ENCODE measurements around the gene CELF2. TPM values are rescaled to one million over a fixed set of nuclear protein-coding genes. Genes with fewer than 3 reads are reported as not detected.

Gene CELF2
- total and polyA plus RNA-seq, 2 of the 4 experiments (the other 2 are of a cell fraction): 3.5 to 6.6 TPM

GRCh38 chr10:11083051-11083450, 65.4 kb downstream of the CELF2 start:
- ATAC-seq (ENCODE audit: low read depth) (no peak), DNase-seq (no peak)
- H3K4me1 ChIP-seq (ENCODE audit: control insufficient read depth, insufficient read depth, low read length): no peaks in the 10 kb centered on the region
- H3K36me3 ChIP-seq (ENCODE audit: control insufficient read depth, insufficient read depth, low read length): no peaks in the 10 kb centered on the region
- no peak overlapping the region for H2AFZ ChIP-seq (replicated peaks; ENCODE audit: low read length, poor library complexity)
- no peak overlapping the region for H3K23ac ChIP-seq (ENCODE audit: low read depth, low read length)
- ChIA-PET CTCF (no interaction called here), POLR2A (ENCODE audit: unreplicated experiment) (no interaction called here)
- no peak overlapping the region for H3K27ac ChIP-seq (ENCODE audit: insufficient read depth, low read length)
- H3K27me3 ChIP-seq (ENCODE audit: control insufficient read depth, insufficient read depth, low read length): no peaks in the 10 kb centered on the region
- WGBS, 2 experiments (ENCODE audit: extremely low coverage in 2 of 2, insufficient read length in 1 of 2): no CpG with 5 or more reads among the region's 6 CpGs
- no peak overlapping the region for H2BK20ac ChIP-seq (ENCODE audit: low read depth, low read length)
- no peak overlapping the region for H2BK120ac ChIP-seq (ENCODE audit: low read depth, low read length)
- dilution Hi-C loops (cut with HindIII; ENCODE audit: low sequenced_read_pairs, unreplicated experiment): no loop called here
- H4K20me1 ChIP-seq (ENCODE audit: insufficient read depth, low read length): no peaks in the 10 kb centered on the region
- H4K5ac ChIP-seq (ENCODE audit: low read depth, low read length): no peak overlapping the region
- in situ Hi-C loops (cut with MboI; ENCODE audit: low sequenced_read_pairs): no loop called here
- H4K91ac ChIP-seq (ENCODE audit: insufficient read depth, low read depth, low read length): no peak overlapping the region
- no peak overlapping the region for H3K18ac ChIP-seq (ENCODE audit: low read depth, low read length)
- H3K9me3 ChIP-seq (ENCODE audit: control insufficient read depth, insufficient read depth, low read length): no peaks in the 10 kb centered on the region
- H3K9me1 ChIP-seq (ENCODE audit: insufficient read depth, low read length): no peaks in the 10 kb centered on the region
- H3K9ac ChIP-seq (ENCODE audit: low read depth, low read length): no peak overlapping the region
- H3K79me1 ChIP-seq (ENCODE audit: low read depth in 1 of 2, low read length in 2 of 2): no peaks in the 10 kb centered on the region
- no peak overlapping the region for H2AK9ac ChIP-seq (replicated peaks; ENCODE audit: low read depth, low read length, poor library complexity)
- TF ChIP-seq CEBPB (IDR thresholded peaks at IDR 0.05; ENCODE audit: low read depth, low read length) (no peak), CHD1 (IDR thresholded peaks at IDR 0.05; ENCODE audit: low read depth, low read length) (no peak), RCOR1 (IDR thresholded peaks at IDR 0.05; ENCODE audit: insufficient replicate concordance, low read length) (no peak), NFE2L2 (IDR thresholded peaks at IDR 0.05; ENCODE audit: low read depth, low read length) (no peak), BHLHE40 (IDR thresholded peaks at IDR 0.05; ENCODE audit: low read depth, low read length) (no peak), ELK1 (IDR thresholded peaks at IDR 0.05; ENCODE audit: borderline replicate concordance, low read depth, low read length) (no peak)
- no peak overlapping the region for H2BK5ac ChIP-seq (ENCODE audit: low read depth, low read length, poor library complexity, severe bottlenecking)
- H3K4me2 ChIP-seq (ENCODE audit: low read depth, low read length): no peak overlapping the region
- no peak overlapping the region for H4K8ac ChIP-seq (ENCODE audit: low read depth in 2 of 2, low read length in 2 of 2)
- H3K14ac ChIP-seq (replicated peaks; ENCODE audit: low read depth, low read length): no peak overlapping the region
- no peak overlapping the region for H2BK15ac ChIP-seq (ENCODE audit: low read depth, low read length)
- H3K56ac ChIP-seq (ENCODE audit: extremely low read depth, insufficient read depth, low read length): no peak overlapping the region
- H2AK5ac ChIP-seq (ENCODE audit: low read depth, low read length): no peak overlapping the region
- intact Hi-C loops (cut with micrococcal nuclease): no loop called here
- no peak overlapping the region for H3K4me3 ChIP-seq (ENCODE audit: insufficient read depth, low read depth, low read length)
- BruUV-seq (replicated peaks): no TSS peak
- H3K4ac ChIP-seq (ENCODE audit: low read depth, low read length): no peak overlapping the region
